Effector CD4-positive, alpha-beta T cell (primary cell): Measurements from ENCODE around the gene PRR32. TPM values are rescaled to one million over a fixed set of nuclear protein-coding genes. Genes with fewer than 3 reads are reported as not detected.
"Not testable (repeated sequence)": the region's sequence is repeated elsewhere in the genome, so short reads cannot be mapped to it uniquely, and the experiment has no call there.

ENCODE experiments used
- DNase-seq: peaks from one replicate; pipeline ENCODE4 v3.0.0-alpha.2; 2020
- total RNA-seq: gene quantifications from one replicate; lab custom pipeline; 2026; lab: John Stamatoyannopoulos, UW

PRR32 gene
- total RNA-seq = not detected

GRCh38 chrX:126819429-126819828 is at the start of gene PRR32:
Gene PRR32, plus strand, starts transcription at chrX:126819729. Its CDS starts 115 bp downstream, at chrX:126819844.
- DNase-seq = no peak

GRCh38 chrX:126770179-126770578 is 49.4 kb upstream of the PRR32 start:
- DNase-seq = no peak

- no peak for DNase-seq
Measured at GRCh38 chrX:126785539-126785938, 34.0 kb upstream of the PRR32 start.

GRCh38 chrX:126799059-126799458 is 20.5 kb upstream of the PRR32 start:
- DNase-seq = no peak

- not testable (repeated sequence) for DNase-seq
Measured at GRCh38 chrX:126806784-126807183, 12.7 kb upstream of the PRR32 start.

GRCh38 chrX:126815806-126816205 is 3.7 kb upstream of the PRR32 start:
- DNase-seq = no peak

GRCh38 chrX:126820700-126821420 is 1.3 kb downstream of the PRR32 start:
- DNase-seq = no peak

- DNase-seq = no peak
Measured at GRCh38 chrX:126824338-126825007, 4.9 kb downstream of the PRR32 start.

GRCh38 chrX:126825566-126826193 is 6.2 kb downstream of the PRR32 start:
- DNase-seq = no peak

GRCh38 chrX:126836186-126836585 is 16.7 kb downstream of the PRR32 start:
- no peak for DNase-seq

GRCh38 chrX:126847143-126847542 is 27.6 kb downstream of the PRR32 start:
- DNase-seq = no peak

GRCh38 chrX:126855839-126856524 is 36.5 kb downstream of the PRR32 start:
- no peak for DNase-seq
